Calu3 (cell line): ENCODE results near the gene TMEM161B. TPM values are rescaled to one million over a fixed set of nuclear protein-coding genes. Genes with fewer than 3 reads are reported as not detected.
"Not testable (repeated sequence)": the region's sequence is repeated elsewhere in the genome, so short reads cannot be mapped to it uniquely, and the experiment has no call there.

ENCODE experiments used
- BruUV-seq: library from RNA; stranded (reverse); fragments of 400-500 nt; replicated peaks from 2 replicates; lab custom pipeline; 2021; lab: Mats Ljungman, UMichigan
- CTCF ChIA-PET: fragments of 300-600 bp; sonication (Branson Sonifier 250); formaldehyde crosslinking; loops from one replicate; lab custom pipeline; 2022; ENCODE audit warnings: antibody characterized with exemption; lab: Charles Lee
- DNase-seq: peaks from one replicate; pipeline ENCODE4 v3.0.0; 2022
- H3K27ac Mint-ChIP-seq: one replicate; pipeline ENCODE4 v1.8.0; 2022; ENCODE audit warnings: mixed read lengths; ENCODE audit not compliant: unreplicated experiment
- H3K27me3 Mint-ChIP-seq: one replicate; pipeline ENCODE4 v1.8.0; 2022; ENCODE audit warnings: mixed read lengths; ENCODE audit not compliant: unreplicated experiment
- H3K36me3 Mint-ChIP-seq: one replicate; pipeline ENCODE4 v1.8.0; 2022; ENCODE audit warnings: mild to moderate bottlenecking, moderate library complexity, mixed read lengths; ENCODE audit not compliant: insufficient read depth, unreplicated experiment
- H3K4me1 Mint-ChIP-seq: one replicate; pipeline ENCODE4 v1.8.0; 2022; ENCODE audit warnings: mild to moderate bottlenecking, low read depth, mixed read lengths; ENCODE audit not compliant: unreplicated experiment
- H3K4me3 Mint-ChIP-seq: one replicate; pipeline ENCODE4 v1.8.0; 2022; ENCODE audit warnings: mild to moderate bottlenecking, low read depth, moderate library complexity, mixed read lengths; ENCODE audit not compliant: unreplicated experiment
- H3K9me3 Mint-ChIP-seq: one replicate; pipeline ENCODE4 v1.8.0; 2022; ENCODE audit warnings: low read depth, mixed read lengths; ENCODE audit not compliant: unreplicated experiment
- CTCF ChIP-seq: fragments of 200-600 bp; IDR thresholded peaks from one replicate; pipeline ENCODE4 v1.8.0; 2022; ENCODE audit warnings: antibody characterized with exemption; ENCODE audit not compliant: unreplicated experiment
- intact Hi-C: fragments of 100-400 bp; cut with micrococcal nuclease; formaldehyde crosslinking; loops from one replicate; pipeline ENCODE4 v1.10.0; 2022; ENCODE audit not compliant: unreplicated experiment
- total RNA-seq: library from RNA; stranded (reverse); gene quantifications from 2 replicates; pipeline ENCODE4 v1.2.3, GENCODE V29; 2022

Gene TMEM161B
- total RNA-seq, 1 experiment from 2014 or later: 35.7 TPM

- TF ChIP-seq CTCF: no peak
- CTCF ChIA-PET: interaction anchor here (0.9 kb wide), 1 partner anchor 72 kb away, joined by 3 read pairs; no protein-coding TSS in a partner anchor
- H3K9me3 Mint-ChIP-seq: no peaks in the 10 kb centered on the region
- BruUV-seq: no TSS peak
- H3K36me3 Mint-ChIP-seq: peaks cover 9% of the 10 kb centered on the region
- DNase-seq: no peak
- intact Hi-C loops: no loop called here
- peak overlapping the region; percentile 98 for H3K27ac Mint-ChIP-seq
- no peaks in the 10 kb centered on the region for H3K27me3 Mint-ChIP-seq
- H3K4me3 Mint-ChIP-seq: peak overlapping the region; percentile 66
- peaks cover 52% of the 10 kb centered on the region for H3K4me1 Mint-ChIP-seq
These were observed 23.3 kb downstream of the TMEM161B start for GRCh38 chr5:88245241-88245892.

GRCh38 chr5:88244686-88245085 lies 24.0 kb downstream of the TMEM161B start:
- Mint-ChIP-seq H3K9me3 (no peaks in the 10 kb centered on the region), H3K4me3 (peak overlapping the region; percentile 66), H3K27ac (peak overlapping the region; percentile 98), H3K36me3 (peaks cover 9% of the 10 kb centered on the region), H3K27me3 (no peaks in the 10 kb centered on the region), H3K4me1 (peaks cover 52% of the 10 kb centered on the region)
- CTCF ChIA-PET: interaction anchor here (0.6 to 0.9 kb wide), 3 partner anchors 11 to 977 kb away, joined by 3 to 8 read pairs (median 5); partner anchors contain the start of gene RASA1
- intact Hi-C loops: no loop called here
- no peak for TF ChIP-seq CTCF
- no peak for DNase-seq
- no TSS peak for BruUV-seq

DNA sequence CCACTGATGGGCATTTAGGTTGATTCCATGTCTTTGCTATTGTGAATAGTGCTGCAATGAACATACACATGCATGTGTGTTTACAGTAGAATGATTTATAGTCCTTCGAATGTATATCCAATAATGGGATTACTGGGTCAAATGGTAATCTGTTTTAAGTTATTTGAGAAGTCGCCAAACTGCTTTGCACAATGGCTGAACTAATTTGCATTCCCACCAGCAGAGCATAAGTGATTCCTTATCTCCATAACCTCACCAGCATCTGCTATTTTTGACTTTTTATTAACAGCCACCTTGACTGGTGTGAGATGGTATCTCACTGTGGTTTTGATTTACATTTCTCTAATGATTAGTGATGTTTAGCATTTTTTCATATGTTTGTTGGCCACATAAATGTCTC lies 25.2 kb downstream of the TMEM161B start:
- BruUV-seq: not testable (repeated sequence)
- H3K27ac Mint-ChIP-seq: peak overlapping the region; percentile 98

GRCh38 chr5:88238732-88239131 lies 29.9 kb downstream of the TMEM161B start:
- DNase-seq: no peak
- peaks cover 13% of the 10 kb centered on the region for H3K4me1 Mint-ChIP-seq
- H3K36me3 Mint-ChIP-seq: no peaks in the 10 kb centered on the region
- no peak overlapping the region for H3K27ac Mint-ChIP-seq
- intact Hi-C loops: no loop called here
- TF ChIP-seq CTCF: no peak
- CTCF ChIA-PET: interaction anchor here (0.6 kb wide), 1 partner anchor 726 kb away, joined by 3 read pairs; no protein-coding TSS in a partner anchor
- H3K9me3 Mint-ChIP-seq: no peaks in the 10 kb centered on the region
- no peak overlapping the region for H3K4me3 Mint-ChIP-seq
- no TSS peak for BruUV-seq
- no peaks in the 10 kb centered on the region for H3K27me3 Mint-ChIP-seq

More for the DNA sequence above, 25.2 kb downstream of the TMEM161B start:
- intact Hi-C loops, H3K9me3 Mint-ChIP-seq, CTCF ChIA-PET, H3K27me3 Mint-ChIP-seq, H3K36me3 Mint-ChIP-seq, H3K4me3 Mint-ChIP-seq, DNase-seq: not testable (repeated sequence)
- peaks cover 52% of the 10 kb centered on the region for H3K4me1 Mint-ChIP-seq
